ENCODE data around the gene CLIC4.
"Not testable (repeated sequence)": the region's sequence is repeated elsewhere in the genome, so short reads cannot be mapped to it uniquely, and the experiment has no call there.

The CLIC4 gene

GRCh38 chr1:24717887-24718650 is 27.2 kb upstream of the CLIC4 start:
- no peak for DNase-seq (ENCODE audit: low read depth, low spot score)

GRCh38 chr1:24720152-24720551 is 25.1 kb upstream of the CLIC4 start:
- no peak for DNase-seq (ENCODE audit: low read depth, low spot score)

GRCh38 chr1:24721533-24721932 is 23.7 kb upstream of the CLIC4 start:
- no peak for DNase-seq (ENCODE audit: low read depth, low spot score)

GRCh38 chr1:24722073-24723035 is 22.9 kb upstream of the CLIC4 start:
- not testable (repeated sequence) for DNase-seq (ENCODE audit: low read depth, low spot score)

GRCh38 chr1:24724345-24725208 is 20.7 kb upstream of the CLIC4 start:
- peak; percentile 82 for DNase-seq (ENCODE audit: low read depth, low spot score)

GRCh38 chr1:24725209-24725651 is 20.0 kb upstream of the CLIC4 start:
- no peak for DNase-seq (ENCODE audit: low read depth, low spot score)

GRCh38 chr1:24726741-24727140 is 18.5 kb upstream of the CLIC4 start:
- no peak for DNase-seq (ENCODE audit: low read depth, low spot score)

GRCh38 chr1:24727501-24728216 is 17.6 kb upstream of the CLIC4 start:
- DNase-seq (ENCODE audit: low read depth, low spot score) = no peak

- DNase-seq (ENCODE audit: low read depth, low spot score) = no peak
Observed at GRCh38 chr1:24728982-24729381, 16.3 kb upstream of the CLIC4 start.

GRCh38 chr1:24732186-24732885 is 12.9 kb upstream of the CLIC4 start:
- DNase-seq (ENCODE audit: low read depth, low spot score) = no peak

GRCh38 chr1:24733342-24733741 is 11.9 kb upstream of the CLIC4 start:
- not testable (repeated sequence) for DNase-seq (ENCODE audit: low read depth, low spot score)

- no peak for DNase-seq (ENCODE audit: low read depth, low spot score)
Observed at GRCh38 chr1:24735156-24735508, 10.1 kb upstream of the CLIC4 start.

- no peak for DNase-seq (ENCODE audit: low read depth, low spot score)
Observed at GRCh38 chr1:24735509-24736375, 9.5 kb upstream of the CLIC4 start.

GRCh38 chr1:24737368-24738117 is 7.7 kb upstream of the CLIC4 start:
- no peak for DNase-seq (ENCODE audit: low read depth, low spot score)

- no peak for DNase-seq (ENCODE audit: low read depth, low spot score)
Observed at GRCh38 chr1:24739241-24739640, 6.0 kb upstream of the CLIC4 start.

GRCh38 chr1:24742090-24742938 is 2.9 kb upstream of the CLIC4 start:
- no peak for DNase-seq (ENCODE audit: low read depth, low spot score)

GRCh38 chr1:24743404-24744211 is 1.6 kb upstream of the CLIC4 start:
- DNase-seq (ENCODE audit: low read depth, low spot score) = no peak

Data from iPS DF 19.7 (cell line).